WTC11 (cell line): ENCODE results near the gene DUSP6. TPM values are rescaled to one million over a fixed set of nuclear protein-coding genes. Genes with fewer than 3 reads are reported as not detected.

Experiments used
- ATAC-seq: fragments of 200-7000 bp; cut with Tn5 transposase; 2 replicates; pipeline ENCODE4 v1.10.0; 2021; ENCODE audit warnings: mild to moderate bottlenecking, moderate library complexity
- CTCF ChIA-PET: fragments of 300-600 bp; sonication (Branson Sonifier 250); formaldehyde crosslinking; loops from one replicate; lab custom pipeline; 2021; ENCODE audit warnings: antibody characterized with exemption; lab: Charles Lee
- POLR2A ChIA-PET: fragments of 350-600 bp; sonication (Branson Sonifier 250); formaldehyde crosslinking; loops from one replicate; lab custom pipeline; 2021; ENCODE audit warnings: antibody characterized with exemption; lab: Charles Lee
- DNase-seq: peaks from one replicate; pipeline ENCODE4 v3.0.0; 2021; ENCODE audit warnings: low spot score
- H3K27ac Mint-ChIP-seq: 2 replicates; pipeline ENCODE4 v1.8.0; 2021; ENCODE audit warnings: mixed read lengths
- H3K27me3 Mint-ChIP-seq: 2 replicates; pipeline ENCODE4 v1.8.0; 2021; ENCODE audit warnings: low read depth, mild to moderate bottlenecking, moderate library complexity, mixed read lengths
- H3K36me3 Mint-ChIP-seq: 2 replicates; pipeline ENCODE4 v1.8.0; 2021; ENCODE audit warnings: mixed read lengths
- H3K4me1 Mint-ChIP-seq: 2 replicates; pipeline ENCODE4 v1.8.0; 2022; ENCODE audit warnings: mixed read lengths
- H3K4me3 Mint-ChIP-seq: 2 replicates; pipeline ENCODE4 v1.8.0; 2021; ENCODE audit warnings: mild to moderate bottlenecking, moderate library complexity, mixed read lengths
- H3K9me3 Mint-ChIP-seq: 2 replicates; pipeline ENCODE4 v1.8.0; 2021; ENCODE audit warnings: mixed read lengths
- FOXP4 ChIP-seq: sonication (generic); formaldehyde crosslinking; IDR thresholded peaks from 2 replicates; pipeline ENCODE4 v1.8.0; 2022; ENCODE audit warnings: mild to moderate bottlenecking, missing genetic modification reagents
- GRHL2 ChIP-seq: fragments of 250-450 bp; sonication (Bioruptor Pico); IDR thresholded peaks from 2 replicates; pipeline ENCODE4 v1.8.0; 2022; ENCODE audit warnings: mild to moderate bottlenecking, moderate library complexity; ENCODE audit not compliant: insufficient replicate concordance, severe bottlenecking
- NR2C2 ChIP-seq: sonication (generic); formaldehyde crosslinking; IDR thresholded peaks from 2 replicates; pipeline ENCODE4 v1.8.0; 2022; ENCODE audit warnings: mild to moderate bottlenecking, missing genetic modification reagents
- PRDM15 ChIP-seq: sonication (generic); formaldehyde crosslinking; IDR thresholded peaks from 2 replicates; pipeline ENCODE4 v1.8.0; 2022; ENCODE audit warnings: missing genetic modification reagents
- USF2 ChIP-seq: sonication (generic); formaldehyde crosslinking; IDR thresholded peaks from 2 replicates; pipeline ENCODE4 v1.8.1; 2023; ENCODE audit warnings: mild to moderate bottlenecking, missing genetic modification reagents, moderate library complexity
- ZNF317 ChIP-seq: sonication (generic); formaldehyde crosslinking; IDR thresholded peaks from 2 replicates; pipeline ENCODE4 v1.8.1; 2023; ENCODE audit warnings: low read depth, mild to moderate bottlenecking, moderate library complexity, missing genetic modification reagents, borderline replicate concordance
- total RNA-seq: library from RNA; stranded (reverse); gene quantifications from 3 replicates; pipeline ENCODE4 v1.2.3, GENCODE V29; 2021
- TF ChIP-seq, protein P1 (sequence below): sonication (generic); formaldehyde crosslinking; IDR thresholded peaks from 2 replicates; pipeline ENCODE4 v1.8.1; 2022; ENCODE audit warnings: low read depth, missing genetic modification reagents, borderline replicate concordance
- TF ChIP-seq, protein P2 (sequence below): sonication (generic); formaldehyde crosslinking; conservative IDR thresholded peaks from 2 replicates; pipeline ENCODE4 v1.8.1; 2023; ENCODE audit warnings: mild to moderate bottlenecking, low read depth, missing genetic modification reagents, moderate library complexity
- TF ChIP-seq, protein P3 (sequence below): fragments of 200-600 bp; IDR thresholded peaks from 2 replicates; pipeline ENCODE4 v1.8.0; 2022; ENCODE audit warnings: antibody characterized with exemption
- TF ChIP-seq, protein P4 (sequence below): fragments of 250-450 bp; sonication (Bioruptor Pico); IDR thresholded peaks from 2 replicates; pipeline ENCODE4 v1.9.0; 2021; ENCODE audit warnings: mild to moderate bottlenecking

The DUSP6 gene
- total RNA-seq, 1 experiment from 2014 or later: 245 TPM

- no peak for TF ChIP-seq PRDM15
- no peak for TF ChIP-seq FOXP4
- TF ChIP-seq, protein P1, sequence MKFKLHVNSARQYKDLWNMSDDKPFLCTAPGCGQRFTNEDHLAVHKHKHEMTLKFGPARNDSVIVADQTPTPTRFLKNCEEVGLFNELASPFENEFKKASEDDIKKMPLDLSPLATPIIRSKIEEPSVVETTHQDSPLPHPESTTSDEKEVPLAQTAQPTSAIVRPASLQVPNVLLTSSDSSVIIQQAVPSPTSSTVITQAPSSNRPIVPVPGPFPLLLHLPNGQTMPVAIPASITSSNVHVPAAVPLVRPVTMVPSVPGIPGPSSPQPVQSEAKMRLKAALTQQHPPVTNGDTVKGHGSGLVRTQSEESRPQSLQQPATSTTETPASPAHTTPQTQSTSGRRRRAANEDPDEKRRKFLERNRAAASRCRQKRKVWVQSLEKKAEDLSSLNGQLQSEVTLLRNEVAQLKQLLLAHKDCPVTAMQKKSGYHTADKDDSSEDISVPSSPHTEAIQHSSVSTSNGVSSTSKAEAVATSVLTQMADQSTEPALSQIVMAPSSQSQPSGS (CRISPR knock-in tag): no peak
- no peak for TF ChIP-seq USF2
Measured at GRCh38 chr12:89376844-89377243, 24.5 kb upstream of the DUSP6 start (continued).

DNA sequence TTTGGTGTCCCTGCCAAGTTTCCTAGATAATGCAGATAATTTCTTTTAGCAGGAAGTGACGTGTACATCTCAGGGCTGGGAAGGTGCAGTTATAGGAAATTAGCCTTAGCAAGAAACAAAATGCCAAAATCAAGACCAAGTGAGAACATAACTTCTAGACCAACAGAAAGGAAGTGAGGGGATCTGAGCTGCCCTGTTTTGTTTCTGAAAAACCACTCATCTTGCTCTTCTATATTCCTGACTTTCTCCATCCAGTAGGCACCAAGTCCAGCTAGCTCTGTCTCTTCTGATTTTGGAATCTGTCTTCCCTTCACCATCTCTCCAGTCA lies 23.9 kb upstream of the DUSP6 start:
- H3K4me3 Mint-ChIP-seq: no peak overlapping the region
- H3K36me3 Mint-ChIP-seq: peaks cover 7% of the 10 kb centered on the region
- TF ChIP-seq, protein P2, sequence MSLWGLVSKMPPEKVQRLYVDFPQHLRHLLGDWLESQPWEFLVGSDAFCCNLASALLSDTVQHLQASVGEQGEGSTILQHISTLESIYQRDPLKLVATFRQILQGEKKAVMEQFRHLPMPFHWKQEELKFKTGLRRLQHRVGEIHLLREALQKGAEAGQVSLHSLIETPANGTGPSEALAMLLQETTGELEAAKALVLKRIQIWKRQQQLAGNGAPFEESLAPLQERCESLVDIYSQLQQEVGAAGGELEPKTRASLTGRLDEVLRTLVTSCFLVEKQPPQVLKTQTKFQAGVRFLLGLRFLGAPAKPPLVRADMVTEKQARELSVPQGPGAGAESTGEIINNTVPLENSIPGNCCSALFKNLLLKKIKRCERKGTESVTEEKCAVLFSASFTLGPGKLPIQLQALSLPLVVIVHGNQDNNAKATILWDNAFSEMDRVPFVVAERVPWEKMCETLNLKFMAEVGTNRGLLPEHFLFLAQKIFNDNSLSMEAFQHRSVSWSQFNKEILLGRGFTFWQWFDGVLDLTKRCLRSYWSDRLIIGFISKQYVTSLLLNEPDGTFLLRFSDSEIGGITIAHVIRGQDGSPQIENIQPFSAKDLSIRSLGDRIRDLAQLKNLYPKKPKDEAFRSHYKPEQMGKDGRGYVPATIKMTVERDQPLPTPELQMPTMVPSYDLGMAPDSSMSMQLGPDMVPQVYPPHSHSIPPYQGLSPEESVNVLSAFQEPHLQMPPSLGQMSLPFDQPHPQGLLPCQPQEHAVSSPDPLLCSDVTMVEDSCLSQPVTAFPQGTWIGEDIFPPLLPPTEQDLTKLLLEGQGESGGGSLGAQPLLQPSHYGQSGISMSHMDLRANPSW (CRISPR knock-in tag): no peak
- TF ChIP-seq, protein P3, sequence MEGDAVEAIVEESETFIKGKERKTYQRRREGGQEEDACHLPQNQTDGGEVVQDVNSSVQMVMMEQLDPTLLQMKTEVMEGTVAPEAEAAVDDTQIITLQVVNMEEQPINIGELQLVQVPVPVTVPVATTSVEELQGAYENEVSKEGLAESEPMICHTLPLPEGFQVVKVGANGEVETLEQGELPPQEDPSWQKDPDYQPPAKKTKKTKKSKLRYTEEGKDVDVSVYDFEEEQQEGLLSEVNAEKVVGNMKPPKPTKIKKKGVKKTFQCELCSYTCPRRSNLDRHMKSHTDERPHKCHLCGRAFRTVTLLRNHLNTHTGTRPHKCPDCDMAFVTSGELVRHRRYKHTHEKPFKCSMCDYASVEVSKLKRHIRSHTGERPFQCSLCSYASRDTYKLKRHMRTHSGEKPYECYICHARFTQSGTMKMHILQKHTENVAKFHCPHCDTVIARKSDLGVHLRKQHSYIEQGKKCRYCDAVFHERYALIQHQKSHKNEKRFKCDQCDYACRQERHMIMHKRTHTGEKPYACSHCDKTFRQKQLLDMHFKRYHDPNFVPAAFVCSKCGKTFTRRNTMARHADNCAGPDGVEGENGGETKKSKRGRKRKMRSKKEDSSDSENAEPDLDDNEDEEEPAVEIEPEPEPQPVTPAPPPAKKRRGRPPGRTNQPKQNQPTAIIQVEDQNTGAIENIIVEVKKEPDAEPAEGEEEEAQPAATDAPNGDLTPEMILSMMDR: no peak
- TF ChIP-seq NR2C2 (CRISPR knock-in tag) (no peak), GRHL2 (no peak), ZNF317 (CRISPR knock-in tag) (no peak)
- TF ChIP-seq, protein P4, sequence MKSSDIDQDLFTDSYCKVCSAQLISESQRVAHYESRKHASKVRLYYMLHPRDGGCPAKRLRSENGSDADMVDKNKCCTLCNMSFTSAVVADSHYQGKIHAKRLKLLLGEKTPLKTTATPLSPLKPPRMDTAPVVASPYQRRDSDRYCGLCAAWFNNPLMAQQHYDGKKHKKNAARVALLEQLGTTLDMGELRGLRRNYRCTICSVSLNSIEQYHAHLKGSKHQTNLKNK (CRISPR knock-in tag): no peak
- ChIA-PET POLR2A (no interaction called here), CTCF (no interaction called here)
- DNase-seq: no peak
- no peak overlapping the region for H3K27ac Mint-ChIP-seq
- H3K4me1 Mint-ChIP-seq: peaks cover 44% of the 10 kb centered on the region
- ATAC-seq: no peak
- H3K9me3 Mint-ChIP-seq: peaks cover 7% of the 10 kb centered on the region
- no peaks in the 10 kb centered on the region for H3K27me3 Mint-ChIP-seq
